Epithelial cell of umbilical artery (primary cell): ENCODE measurements around the gene ALG1. TPM values are rescaled to one million over a fixed set of nuclear protein-coding genes. Genes with fewer than 3 reads are reported as not detected.

ENCODE experiments used
- total RNA-seq: library from RNA; depleted of rRNA; stranded (reverse); fragments of >200 nt; gene quantifications from 2 replicates; pipeline ENCODE4 v1.2.3, GENCODE V29; 2014

ALG1 gene, protein sequence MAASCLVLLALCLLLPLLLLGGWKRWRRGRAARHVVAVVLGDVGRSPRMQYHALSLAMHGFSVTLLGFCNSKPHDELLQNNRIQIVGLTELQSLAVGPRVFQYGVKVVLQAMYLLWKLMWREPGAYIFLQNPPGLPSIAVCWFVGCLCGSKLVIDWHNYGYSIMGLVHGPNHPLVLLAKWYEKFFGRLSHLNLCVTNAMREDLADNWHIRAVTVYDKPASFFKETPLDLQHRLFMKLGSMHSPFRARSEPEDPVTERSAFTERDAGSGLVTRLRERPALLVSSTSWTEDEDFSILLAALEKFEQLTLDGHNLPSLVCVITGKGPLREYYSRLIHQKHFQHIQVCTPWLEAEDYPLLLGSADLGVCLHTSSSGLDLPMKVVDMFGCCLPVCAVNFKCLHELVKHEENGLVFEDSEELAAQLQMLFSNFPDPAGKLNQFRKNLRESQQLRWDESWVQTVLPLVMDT
- 31.5 and 42.7 TPM in 2 replicates for total RNA-seq

GRCh38 chr16:5071681-5072333 lies at the start of gene ALG1:
Gene ALG1, plus strand, starts transcription at chr16:5071843. Its CDS starts 7 bp downstream, at chr16:5071850.

GRCh38 chr16:5033256-5034166 lies 38.1 kb upstream of the ALG1 start, which contains the start of gene NAGPA:
Gene NAGPA, minus strand, starts transcription at chr16:5033935. Its CDS starts 21 bp downstream, at chr16:5033914.

DNA sequence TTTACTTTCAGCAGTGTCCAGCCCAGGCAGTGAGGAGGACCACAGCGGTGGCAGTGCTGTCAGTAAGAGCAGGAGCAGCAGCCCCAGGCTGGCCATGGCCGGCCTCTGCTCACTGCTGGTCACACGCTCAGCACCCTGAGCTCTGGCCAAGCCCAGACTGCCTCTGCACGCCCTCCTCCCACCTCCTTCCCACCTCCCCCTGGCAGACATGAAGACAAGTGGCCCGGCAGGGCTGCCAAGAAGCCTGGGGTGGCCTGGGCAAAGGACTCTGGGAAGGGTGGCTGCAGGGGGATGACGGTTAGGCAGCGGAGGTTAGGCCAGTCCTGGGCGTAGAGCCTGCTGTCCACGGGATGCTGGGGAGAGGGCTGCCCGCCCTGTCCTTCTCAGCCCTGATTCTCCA lies 5.8 kb upstream of the ALG1 start, which contains the start of gene C16orf89:
Gene C16orf89, minus strand, starts transcription at position 144 of the 400 bp plus-strand sequence. Its CDS starts 48 bp downstream, at position 96.

DNA sequence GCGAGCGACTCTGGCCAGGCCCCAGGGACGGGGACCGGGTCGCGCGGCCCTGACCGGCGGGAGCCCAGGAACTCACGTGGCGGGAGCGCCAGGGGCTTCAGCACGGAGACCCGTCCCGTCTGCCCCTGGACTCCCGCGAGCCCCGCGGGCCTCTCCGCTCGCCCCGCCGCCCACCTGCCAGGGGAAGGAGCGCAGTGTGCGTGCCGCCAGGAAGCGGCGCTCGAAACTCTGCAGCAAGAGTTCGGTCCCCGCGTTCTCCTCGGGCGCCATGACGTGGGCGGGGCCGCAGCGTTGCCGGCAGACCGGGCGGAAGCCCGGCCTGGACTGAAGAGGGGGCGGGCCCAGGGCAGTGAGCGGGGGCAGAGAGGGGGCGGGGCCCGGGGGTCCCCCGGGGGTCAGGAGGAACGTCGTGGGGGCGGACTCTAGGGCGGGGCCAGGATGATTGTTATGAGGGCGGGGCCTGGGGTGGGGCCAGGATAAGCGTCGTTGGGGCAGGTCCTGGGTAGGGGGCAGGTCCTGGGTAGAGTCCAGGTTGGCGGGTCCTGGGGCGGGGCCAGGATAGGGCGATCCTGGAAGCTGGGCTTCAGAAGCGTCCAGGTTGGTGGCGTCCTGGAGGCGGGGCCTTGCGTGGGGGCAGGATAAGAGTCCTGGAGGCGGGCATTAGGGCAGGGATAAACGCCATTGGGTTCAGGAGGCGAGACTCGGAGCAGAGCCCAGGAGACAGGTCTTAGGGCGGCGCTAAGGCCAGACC lies 26.0 kb downstream of the ALG1 start, which contains the start of gene EEF2KMT:
Gene EEF2KMT, minus strand, starts transcription at position 326 of the 751 bp plus-strand sequence. Its CDS starts 56 bp downstream, at position 270.

Other genes with a start within 250 kb of the ALG1 start
- gene GLYR1, start 224.6 kb upstream of the ALG1 start, total RNA-seq: 46.8 and 67.5 TPM in 2 replicates
- gene UBN1, start 224.4 kb upstream of the ALG1 start, total RNA-seq: 19.3 and 23.7 TPM in 2 replicates
- gene PPL, start 134.7 kb upstream of the ALG1 start, total RNA-seq: under 0.01 and 0.46 TPM in 2 replicates
- gene SEC14L5, start 113.5 kb upstream of the ALG1 start, total RNA-seq: not detected in 2 replicates
- 22.1 and 32.5 TPM in 2 replicates for gene NAGPA, start 37.9 kb upstream of the ALG1 start, total RNA-seq
- not detected in 2 replicates for gene C16orf89, start 5.9 kb upstream of the ALG1 start, total RNA-seq
- 15.3 and 18.4 TPM in 2 replicates for gene EEF2KMT, start 26.0 kb downstream of the ALG1 start, total RNA-seq